Osteoblast (primary cell): ENCODE measurements around the gene CENPB. TPM values are rescaled to one million over a fixed set of nuclear protein-coding genes. Genes with fewer than 3 reads are reported as not detected.

Experiments used
- DNase-seq: peaks from one replicate; pipeline ENCODE4 v3.0.0; 2011; ENCODE audit warnings: low spot score, mixed read lengths; ENCODE audit not compliant: insufficient read length; ENCODE audit errors: missing footprints
- H2AFZ ChIP-seq: 2 replicates; pipeline ENCODE4 v1.6.0; 2011; ENCODE audit warnings: mild to moderate bottlenecking, low read length
- H3K27ac ChIP-seq: 2 replicates; pipeline ENCODE4 v1.5.1; 2011; ENCODE audit warnings: mild to moderate bottlenecking, low read depth, low read length, moderate library complexity
- H3K27me3 ChIP-seq: 2 replicates; pipeline ENCODE4 v1.6.0; 2012; ENCODE audit warnings: mild to moderate bottlenecking, control low read depth, inconsistent platforms, low read length, moderate library complexity; ENCODE audit not compliant: insufficient read depth
- H3K36me3 ChIP-seq: 2 replicates; pipeline ENCODE4 v1.5.1; 2011; ENCODE audit warnings: mild to moderate bottlenecking, low read length, control low read depth, moderate library complexity; ENCODE audit not compliant: insufficient read depth
- H3K4me1 ChIP-seq: 2 replicates; pipeline ENCODE4 v1.5.1; 2011; ENCODE audit warnings: mild to moderate bottlenecking, low read length, control low read depth, moderate library complexity; ENCODE audit not compliant: insufficient read depth
- H3K4me2 ChIP-seq: 2 replicates; pipeline ENCODE4 v1.6.0; 2011; ENCODE audit warnings: mild to moderate bottlenecking, low read length; ENCODE audit not compliant: insufficient read depth
- H3K4me3 ChIP-seq: fragments of 200-600 bp; sonication (generic); 3 replicates; pipeline ENCODE4 v1.5.1; 2012; ENCODE audit warnings: mild to moderate bottlenecking, low read length, inconsistent platforms; ENCODE audit not compliant: insufficient read depth
- H3K79me2 ChIP-seq: 2 replicates; pipeline ENCODE4 v1.6.0; 2012; ENCODE audit warnings: mild to moderate bottlenecking, low read length, control low read depth, inconsistent platforms; ENCODE audit not compliant: insufficient read depth
- H3K9me3 ChIP-seq: 2 replicates; pipeline ENCODE4 v1.5.1; 2011; ENCODE audit warnings: low read depth, low read length, control low read depth
- H4K20me1 ChIP-seq: 2 replicates; pipeline ENCODE4 v1.6.0; 2012; ENCODE audit warnings: mild to moderate bottlenecking, low read length, control low read depth; ENCODE audit not compliant: insufficient read depth
- CTCF ChIP-seq: IDR thresholded peaks from 2 replicates; pipeline ENCODE4 v1.5.1; 2011; ENCODE audit warnings: mild to moderate bottlenecking, low read depth, low read length, moderate library complexity; ENCODE audit errors: extremely low read depth
- total RNA-seq: library from RNA; depleted of rRNA; stranded (reverse); fragments of >200 nt; gene quantifications from 2 replicates; pipeline ENCODE4 v1.2.3, GENCODE V29; 2012

CENPB gene
- total RNA-seq, 1 donor: 95.5 TPM

GRCh38 chr20:3744037-3744436, 42.5 kb downstream of the CENPB start:
- Histone ChIP-seq H3K4me1 (no peaks in the 10 kb centered on the region), H3K79me2 (no peaks in the 10 kb centered on the region)

GRCh38 chr20:3743251-3743650, 43.3 kb downstream of the CENPB start:
- H3K79me2 ChIP-seq: no peaks in the 10 kb centered on the region

More at GRCh38 chr20:3744037-3744436, 42.5 kb downstream of the CENPB start:
- Histone ChIP-seq H3K27ac (no peak overlapping the region), H3K36me3 (no peaks in the 10 kb centered on the region), H3K4me2 (no peak overlapping the region), H3K27me3 (peaks cover 3% of the 10 kb centered on the region), H4K20me1 (no peaks in the 10 kb centered on the region), H3K9me3 (no peaks in the 10 kb centered on the region), H3K4me3 (no peak overlapping the region), H2AFZ (no peak overlapping the region)
- peak; percentile 62 for DNase-seq
- no peak for TF ChIP-seq CTCF

GRCh38 chr20:3741836-3742458, 44.6 kb downstream of the CENPB start:
- H3K4me2 ChIP-seq: no peak overlapping the region
- no peak overlapping the region for H3K4me3 ChIP-seq
- DNase-seq: peak; percentile 82
- H3K27ac ChIP-seq: no peak overlapping the region
- peaks cover 11% of the 10 kb centered on the region for H3K27me3 ChIP-seq
- no peaks in the 10 kb centered on the region for H3K4me1 ChIP-seq
- H3K36me3 ChIP-seq: no peaks in the 10 kb centered on the region
- no peaks in the 10 kb centered on the region for H4K20me1 ChIP-seq
- no peak for TF ChIP-seq CTCF
- no peaks in the 10 kb centered on the region for H3K9me3 ChIP-seq
- H3K79me2 ChIP-seq: no peaks in the 10 kb centered on the region
- no peak overlapping the region for H2AFZ ChIP-seq

More at GRCh38 chr20:3743251-3743650, 43.3 kb downstream of the CENPB start:
- Histone ChIP-seq H3K27me3 (peaks cover 9% of the 10 kb centered on the region), H2AFZ (no peak overlapping the region), H3K27ac (no peak overlapping the region), H3K9me3 (no peaks in the 10 kb centered on the region), H3K4me3 (no peak overlapping the region), H3K4me2 (no peak overlapping the region), H3K4me1 (no peaks in the 10 kb centered on the region), H4K20me1 (no peaks in the 10 kb centered on the region), H3K36me3 (no peaks in the 10 kb centered on the region)
- TF ChIP-seq CTCF: no peak
- no peak for DNase-seq

GRCh38 chr20:3740615-3741301, 45.8 kb downstream of the CENPB start:
- TF ChIP-seq CTCF: no peak
- peaks cover 11% of the 10 kb centered on the region for H3K27me3 ChIP-seq
- no peak overlapping the region for H3K4me2 ChIP-seq
- no peak overlapping the region for H3K4me3 ChIP-seq
- H3K27ac ChIP-seq: no peak overlapping the region
- no peaks in the 10 kb centered on the region for H3K9me3 ChIP-seq
- peak; percentile 74 for DNase-seq
- H3K79me2 ChIP-seq: no peaks in the 10 kb centered on the region
- H3K4me1 ChIP-seq: no peaks in the 10 kb centered on the region
- H2AFZ ChIP-seq: no peak overlapping the region
- H3K36me3 ChIP-seq: no peaks in the 10 kb centered on the region
- H4K20me1 ChIP-seq: no peaks in the 10 kb centered on the region
